ENCODE results near the gene PPEF1. TPM values are rescaled to one million over a fixed set of nuclear protein-coding genes. Genes with fewer than 3 reads are reported as not detected.
A peak's percentile ranks its signal among the peaks of the same experiment; 100 is the strongest.
"Not testable (repeated sequence)": the region's sequence is repeated elsewhere in the genome, so short reads cannot be mapped to it uniquely, and the experiment has no call there.

PPEF1 gene
- total RNA-seq, 1 donor from 2014 or later: 0.48 TPM

DNA sequence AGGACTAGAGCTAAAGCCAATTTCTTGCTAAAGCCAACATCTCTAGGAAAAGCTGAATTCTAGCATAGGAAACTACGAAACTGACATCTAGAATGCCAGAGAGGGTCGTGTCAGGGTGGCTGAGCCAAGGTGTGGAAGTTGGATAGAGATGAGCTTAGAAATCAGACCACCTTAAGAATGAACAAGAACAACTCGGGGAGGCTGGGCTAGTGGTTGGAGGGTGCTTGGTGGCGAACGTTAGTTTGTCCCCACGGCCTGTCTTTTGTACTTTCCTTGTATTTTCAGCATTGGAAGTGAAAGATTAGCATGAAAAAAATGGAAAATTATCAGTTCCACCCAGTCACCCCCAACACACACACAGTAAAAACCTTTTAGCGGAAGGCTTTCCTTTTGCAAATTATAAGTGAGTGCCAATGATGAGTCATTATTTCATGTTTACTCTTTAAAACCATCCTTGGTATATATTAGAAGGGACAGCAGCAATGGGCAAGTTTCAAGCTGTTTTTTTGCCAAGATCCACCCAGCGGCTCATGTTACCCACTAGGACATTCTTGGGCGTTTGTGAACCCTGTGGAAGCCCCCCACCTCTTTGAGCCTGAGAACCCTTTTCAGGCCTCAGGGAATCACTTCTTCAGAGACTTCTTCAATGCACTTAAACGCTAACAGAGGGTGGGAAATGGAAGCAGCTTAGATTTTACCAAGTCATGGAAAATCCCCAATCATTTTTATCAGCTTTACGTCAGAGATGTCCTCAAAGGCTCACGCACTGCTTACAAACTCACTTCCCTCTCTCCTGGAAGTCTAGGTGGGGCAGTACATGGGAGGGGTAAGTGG, 4.9 kb upstream of the PPEF1 start:
- peak; percentile 19 for DNase-seq (ENCODE audit: low spot score)

GRCh38 chrX:18709833-18710232, 2.4 kb downstream of the PPEF1 start:
- no peak for DNase-seq (ENCODE audit: low spot score)

DNA sequence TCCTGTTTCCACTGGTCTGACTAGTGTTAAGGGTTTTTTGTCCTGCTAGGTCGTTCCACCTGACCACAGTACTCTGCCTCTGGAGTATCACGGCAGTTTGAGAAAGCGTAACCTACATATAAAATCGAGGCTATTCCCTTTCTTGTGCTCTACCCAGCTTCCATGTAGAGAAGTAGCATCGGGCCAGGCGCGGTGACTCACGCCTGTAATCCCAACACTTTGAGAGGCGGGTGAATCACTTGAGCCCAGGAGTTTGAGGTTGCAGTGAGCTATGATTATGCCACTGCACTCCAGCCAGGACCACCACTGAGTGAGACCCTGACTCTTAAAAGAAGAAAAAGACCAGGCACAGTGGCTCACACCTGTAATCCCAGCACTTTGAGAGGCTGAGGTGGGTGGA, 7.5 kb downstream of the PPEF1 start:
- no peak for DNase-seq (ENCODE audit: low spot score)

GRCh38 chrX:18719852-18720251, 12.4 kb downstream of the PPEF1 start:
- no peak for DNase-seq (ENCODE audit: low spot score)

GRCh38 chrX:18721683-18722499, 14.4 kb downstream of the PPEF1 start:
- no peak for DNase-seq (ENCODE audit: low spot score)

DNA sequence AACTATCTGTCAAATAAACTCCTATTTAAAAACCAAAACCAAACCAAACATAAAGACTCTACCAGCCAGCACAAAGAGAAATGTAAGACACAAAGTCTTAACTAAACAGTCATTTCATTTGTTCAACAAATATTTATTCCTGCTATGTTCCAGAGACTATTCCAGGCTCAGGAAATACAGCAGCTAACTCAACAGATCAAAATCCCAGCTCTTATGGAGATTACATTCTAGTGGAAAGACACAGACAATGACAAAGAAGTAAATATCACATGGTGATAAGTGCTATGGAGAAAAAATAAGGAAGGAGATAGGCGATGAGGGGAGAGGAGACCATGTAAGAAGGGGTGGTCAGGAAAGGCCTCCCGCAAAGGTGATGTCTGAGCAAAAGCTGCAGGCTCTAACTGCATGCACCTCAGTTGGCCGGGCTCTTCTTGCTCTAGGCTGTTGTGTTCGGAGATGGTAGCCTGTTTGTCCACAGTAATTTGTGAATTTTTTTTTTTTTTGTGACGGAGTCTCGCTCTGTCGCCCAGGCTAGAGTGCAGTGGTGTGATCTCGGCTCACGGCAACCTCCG, 15.1 kb downstream of the PPEF1 start:
- no peak for DNase-seq (ENCODE audit: low spot score)

DNA sequence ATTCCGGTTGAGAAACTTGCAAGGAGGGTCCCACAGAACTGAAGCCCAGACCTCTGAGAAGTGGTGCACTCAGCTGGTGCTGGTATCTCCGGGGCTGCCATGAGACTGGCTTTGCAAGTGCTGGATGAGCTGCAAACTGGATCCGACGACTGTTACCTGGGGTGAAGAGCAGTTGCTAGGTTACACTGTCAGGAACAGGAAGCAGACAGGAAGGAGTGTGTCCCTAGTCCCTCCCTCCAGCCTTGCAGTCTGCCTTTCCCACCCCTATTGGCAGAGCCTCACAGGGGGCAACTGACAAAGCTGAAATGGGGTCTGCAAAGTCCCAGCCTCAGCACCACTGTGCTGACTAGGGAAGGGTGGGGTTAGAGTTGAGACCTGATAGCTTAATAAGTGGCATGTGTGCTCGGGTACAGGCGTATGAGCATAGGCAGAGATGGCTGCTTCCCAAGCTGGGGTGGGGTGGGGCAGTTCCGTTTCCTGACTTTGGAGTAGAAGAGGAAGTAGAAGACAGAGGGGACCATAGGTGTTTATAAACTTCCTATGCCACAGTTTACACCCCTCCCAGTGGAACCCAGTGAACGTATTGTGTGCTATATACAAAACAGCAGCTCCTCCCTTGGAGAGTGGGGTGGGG, 18.0 kb downstream of the PPEF1 start:
- DNase-seq (ENCODE audit: low spot score): no peak

DNA sequence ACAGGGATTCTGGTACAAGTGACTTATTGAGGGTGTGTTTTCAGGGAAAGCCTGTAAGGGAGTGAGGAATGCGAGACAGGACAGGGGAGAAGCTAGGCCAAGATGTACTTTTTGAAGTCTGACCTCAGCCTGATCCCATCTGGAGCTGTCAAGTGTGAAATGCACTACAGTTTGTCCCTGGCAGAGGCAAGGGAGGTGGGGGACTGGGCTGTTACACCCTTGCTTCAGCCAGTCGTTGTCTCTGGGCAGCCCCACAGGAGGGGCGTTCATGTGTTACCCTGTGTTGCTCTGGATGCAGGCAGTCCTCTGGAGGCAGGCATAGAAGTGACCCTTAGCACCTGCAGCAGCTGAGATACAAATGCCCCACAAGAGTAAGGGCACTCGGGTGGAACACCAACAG, 25.8 kb downstream of the PPEF1 start:
- no peak for DNase-seq (ENCODE audit: low spot score)

DNA sequence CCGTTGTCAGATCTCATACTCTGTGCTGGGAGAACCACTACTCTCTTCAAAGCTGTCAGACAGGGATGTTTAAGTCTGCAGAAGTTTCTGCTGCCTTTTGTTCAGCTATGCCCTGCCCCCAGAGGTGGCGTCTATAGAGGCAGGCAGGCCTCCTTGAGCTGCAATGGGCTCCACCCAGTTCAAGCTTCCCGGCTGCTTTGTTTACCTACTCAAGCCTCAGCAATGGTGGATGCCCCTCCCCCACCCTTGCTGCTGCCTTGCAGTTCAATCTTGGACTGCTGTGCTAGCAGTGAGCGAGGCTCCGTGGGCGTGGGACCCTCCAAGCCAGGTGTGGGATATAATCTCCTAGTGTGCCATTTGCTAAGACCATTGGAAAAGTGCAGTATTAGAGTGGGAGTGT, 32.2 kb downstream of the PPEF1 start:
- not testable (repeated sequence) for DNase-seq (ENCODE audit: low spot score)

DNA sequence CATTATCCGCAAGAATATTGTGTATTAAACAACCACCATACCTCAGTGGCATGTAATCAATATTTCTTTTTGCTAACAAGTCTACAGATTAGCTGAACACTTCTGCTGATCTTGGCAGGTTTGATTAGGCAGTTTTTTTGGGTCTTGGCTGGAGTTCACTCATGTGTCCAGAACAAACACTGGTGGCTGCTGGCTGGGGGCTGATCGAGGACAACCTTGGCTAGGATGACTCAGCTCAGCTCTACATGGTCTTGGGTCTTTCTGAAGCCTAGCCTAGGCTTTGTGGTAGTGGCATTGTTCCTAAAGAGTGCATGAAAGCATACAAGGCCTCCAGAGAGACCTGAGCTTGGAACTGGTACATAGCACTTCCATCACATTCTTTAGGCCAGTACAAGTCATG, 41.1 kb downstream of the PPEF1 start:
- no peak for DNase-seq (ENCODE audit: low spot score)

DNA sequence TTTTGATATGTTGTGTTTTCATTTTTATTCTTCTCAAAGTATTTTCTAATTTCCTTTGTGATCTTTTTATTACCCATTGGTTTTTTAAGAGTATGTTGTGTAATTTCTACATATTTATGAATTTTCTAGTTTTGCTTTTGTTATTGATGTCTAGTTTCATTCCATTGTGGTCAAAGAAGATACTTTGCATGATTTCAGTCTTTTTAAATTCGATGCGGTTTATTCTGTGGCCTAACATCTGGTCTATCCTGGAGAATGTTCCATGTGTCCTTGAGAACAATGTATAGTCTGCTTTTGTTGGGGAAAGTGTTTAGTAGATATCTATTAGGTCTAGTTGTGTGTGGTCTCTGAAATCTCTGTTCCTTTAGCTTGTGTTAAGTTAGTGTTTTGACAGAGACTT, 46.2 kb downstream of the PPEF1 start:
- no peak for DNase-seq (ENCODE audit: low spot score)

- DNase-seq (ENCODE audit: low spot score): no peak
These were observed 48.2 kb downstream of the PPEF1 start for GRCh38 chrX:18755651-18756050.

DNA sequence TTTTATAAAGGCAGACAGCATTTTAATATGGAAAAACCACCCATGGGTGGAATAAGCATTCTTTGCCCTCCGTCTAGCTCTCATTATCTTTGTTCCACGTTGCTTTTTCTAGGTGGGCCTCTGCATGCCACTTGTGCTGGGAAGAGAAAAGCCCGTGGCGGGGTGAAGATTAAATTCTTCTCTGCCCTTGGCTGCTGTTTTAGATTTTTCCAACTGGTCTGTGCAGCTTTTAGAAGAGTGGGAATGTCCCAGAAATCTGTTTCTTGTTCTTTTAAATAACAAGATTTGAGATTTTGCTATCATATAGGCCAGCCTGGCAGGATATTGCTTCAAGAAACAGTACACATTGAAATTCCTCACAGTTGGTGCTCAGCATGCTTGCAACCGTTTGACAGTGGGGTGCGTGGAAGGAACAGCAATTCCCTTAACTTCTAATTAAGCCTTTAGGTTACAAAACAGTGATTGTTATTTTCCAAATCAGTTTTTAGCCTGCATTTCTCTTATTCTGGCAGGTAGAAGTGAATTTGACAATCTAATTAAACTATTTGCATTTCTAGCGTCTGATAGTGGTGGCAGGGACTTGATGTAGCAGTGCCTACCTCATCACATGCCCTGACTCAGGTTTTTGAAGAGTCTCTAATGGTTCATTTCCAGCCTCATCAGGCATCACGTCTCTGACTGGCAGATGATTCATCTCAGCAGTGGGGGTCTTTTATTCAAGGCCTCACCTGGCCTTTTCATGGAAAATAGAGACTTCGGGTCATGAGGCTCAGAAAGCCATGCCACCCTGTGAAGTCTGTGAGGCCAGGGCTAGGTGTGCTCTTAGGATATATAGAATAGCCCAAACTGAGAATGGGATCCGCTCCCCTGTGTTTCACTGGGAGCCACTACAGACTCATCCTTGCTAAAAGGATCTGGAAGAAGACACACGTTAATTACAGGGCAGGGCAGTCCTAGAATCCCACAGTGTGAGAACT, 50.8 kb downstream of the PPEF1 start:
- peak; percentile 1 for DNase-seq (ENCODE audit: low spot score)

DNA sequence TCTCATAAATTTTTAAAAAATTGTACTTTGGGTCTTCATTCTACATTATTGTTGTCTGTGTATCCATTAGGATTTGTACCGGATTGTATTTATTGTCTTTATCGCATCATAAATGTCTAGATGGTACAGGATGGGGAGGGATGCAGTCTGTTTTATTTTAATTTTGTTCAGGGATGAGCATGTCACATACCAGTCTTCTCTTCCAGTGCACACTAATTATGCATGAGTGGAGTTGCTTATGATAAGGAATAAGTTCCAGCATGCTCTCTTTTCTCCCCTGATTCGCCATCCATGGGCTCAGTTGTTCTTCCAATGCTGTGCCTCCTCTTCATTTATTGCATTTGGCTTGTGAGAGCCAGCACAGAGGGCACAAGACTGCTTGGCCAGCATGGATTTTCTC, 54.3 kb downstream of the PPEF1 start:
- DNase-seq (ENCODE audit: low spot score): no peak

DNA sequence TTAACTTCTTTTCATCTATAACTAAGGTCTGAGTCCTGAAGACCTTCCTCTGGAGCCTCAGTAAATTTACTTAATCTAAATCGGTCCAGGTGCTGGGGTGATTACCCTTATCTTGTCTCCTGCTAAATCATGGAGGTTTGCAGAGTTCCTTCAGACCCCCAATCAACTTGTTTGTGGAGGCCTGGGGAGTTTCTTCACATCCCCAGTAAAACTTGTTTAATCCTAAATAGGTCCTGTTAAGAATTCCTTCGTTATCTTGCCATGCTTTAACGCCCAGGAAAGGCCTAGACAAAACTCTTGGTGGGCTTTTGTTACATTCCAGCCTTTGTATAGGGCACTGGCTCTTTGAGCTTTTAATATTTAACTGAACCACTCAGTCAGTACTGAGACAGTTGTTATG, 55.7 kb downstream of the PPEF1 start:
- DNase-seq (ENCODE audit: low spot score): not testable (repeated sequence)

- no peak for DNase-seq (ENCODE audit: low spot score)
These were observed 61.9 kb downstream of the PPEF1 start for GRCh38 chrX:18769364-18769763.

GRCh38 chrX:18769812-18770573, 62.5 kb downstream of the PPEF1 start:
- peak; percentile 44 for DNase-seq (ENCODE audit: low spot score)

DNA sequence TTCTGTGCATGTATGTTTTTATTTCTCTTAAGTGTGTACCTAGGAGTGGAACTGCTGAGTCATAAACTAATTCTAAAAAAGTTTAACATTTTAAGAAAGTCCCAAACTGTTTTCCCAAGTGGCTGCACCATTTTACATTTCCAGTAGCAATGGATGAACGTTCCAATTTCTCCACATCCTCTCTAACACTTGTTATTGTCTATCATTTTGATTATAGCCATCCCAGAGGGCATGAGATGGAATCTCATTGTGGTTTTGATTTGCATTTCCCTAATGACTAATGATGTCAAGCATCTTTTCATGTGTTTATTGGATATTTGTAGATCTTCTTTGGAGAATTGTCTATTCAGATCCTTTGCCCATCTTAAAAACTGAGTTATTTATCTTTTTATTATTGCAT, 82.5 kb downstream of the PPEF1 start:
- DNase-seq (ENCODE audit: low spot score): no peak

DNA sequence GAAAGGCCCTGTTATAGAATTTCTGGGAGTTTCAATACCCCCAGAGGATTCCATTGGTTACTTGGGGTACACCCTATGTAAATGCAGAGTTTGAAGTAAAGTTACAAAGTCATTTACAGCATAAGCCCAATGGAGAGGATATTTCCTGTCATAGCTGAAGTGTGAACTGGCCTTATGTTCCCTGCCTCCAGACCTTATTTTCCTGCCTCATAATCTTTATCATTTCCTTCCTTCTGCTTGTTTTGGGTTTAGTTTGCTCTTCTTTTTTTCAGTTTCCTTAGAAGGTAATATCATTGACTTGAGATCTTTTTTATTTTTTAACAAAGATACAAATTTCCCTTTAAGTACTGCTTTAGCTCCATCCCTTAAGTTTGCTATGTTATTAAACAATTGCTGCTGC, 85.4 kb downstream of the PPEF1 start:
- no peak for DNase-seq (ENCODE audit: low spot score)

DNA sequence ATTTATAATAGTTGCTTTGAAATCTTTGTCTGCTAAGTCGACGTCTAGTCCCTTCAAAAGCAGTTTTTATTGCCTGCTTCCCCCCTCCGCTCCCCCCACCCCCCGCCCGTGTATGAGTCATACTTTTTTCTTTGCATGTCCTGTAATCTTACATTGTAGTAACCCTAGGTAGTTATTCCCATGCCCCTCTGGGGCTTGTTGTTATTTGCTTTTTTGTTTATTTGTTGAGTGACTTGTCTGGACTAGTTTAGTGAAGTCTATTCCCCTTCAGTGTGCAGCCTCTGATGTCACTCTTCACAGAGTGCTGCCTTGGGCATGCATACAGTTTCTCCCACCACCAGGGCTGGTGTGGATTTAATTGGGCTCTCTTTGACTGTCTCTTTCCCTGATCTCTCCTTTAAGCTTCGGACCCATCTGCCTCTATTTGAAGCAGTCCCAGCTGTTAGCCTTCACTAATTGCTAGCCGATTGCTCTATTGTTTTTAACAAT, 86.2 kb downstream of the PPEF1 start:
- peak; percentile 21 for DNase-seq (ENCODE audit: low spot score)

All from umbilical cord (tissue), 2 donors.